H54 (cell line): ENCODE results near the gene CDKL4.
A peak's percentile ranks its signal among the peaks of the same experiment; 100 is the strongest.

Experiments used
- DNase-seq: peaks from one replicate; pipeline ENCODE4 v3.0.0; 2011; ENCODE audit warnings: low spot score, mixed read lengths; ENCODE audit not compliant: insufficient read length
- FAIRE-seq: peaks from 3 replicates; lab custom pipeline; 2011; peaks lifted over from hg19 to GRCh38; lab: Jason Lieb, UNC
- POLR2A ChIP-seq: IDR thresholded peaks from 2 replicates; pipeline ENCODE4 v1.6.1; 2011; ENCODE audit warnings: low read depth, mild to moderate bottlenecking, low read length

Gene CDKL4

GRCh38 chr2:39243469-39244123 lies at the start of gene CDKL4:
CDKL4 (minus strand) TSS chr2:39243970.
- no peak for FAIRE-seq
- no peak for DNase-seq
- no peak for TF ChIP-seq POLR2A

DNA sequence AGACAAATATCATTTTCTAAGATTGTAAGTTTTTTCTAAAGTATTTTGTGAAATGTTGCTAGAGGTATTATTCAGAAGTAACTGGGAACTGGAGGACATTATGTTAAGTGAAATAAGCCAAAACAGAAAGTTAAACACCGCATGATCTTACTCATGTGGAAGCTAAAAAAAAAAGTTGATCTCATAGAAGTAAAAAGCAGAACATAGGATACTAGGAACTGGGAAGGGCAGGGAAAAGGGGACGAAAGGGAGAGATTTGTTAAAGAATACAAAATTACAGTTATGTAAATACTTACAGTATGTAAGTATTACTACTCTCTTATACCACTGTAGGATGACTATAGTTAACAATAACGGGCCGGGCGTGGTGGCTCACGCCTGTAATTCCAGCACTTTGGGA lies 46.7 kb upstream of the CDKL4 start:
- TF ChIP-seq POLR2A = no peak
- DNase-seq (no peak), FAIRE-seq (peak; percentile 15)

GRCh38 chr2:39289609-39290008 lies 45.8 kb upstream of the CDKL4 start:
- FAIRE-seq = peak; percentile 11
- DNase-seq = no peak
- no peak for TF ChIP-seq POLR2A

GRCh38 chr2:39283561-39283960 lies 39.8 kb upstream of the CDKL4 start:
- FAIRE-seq = no peak

DNA sequence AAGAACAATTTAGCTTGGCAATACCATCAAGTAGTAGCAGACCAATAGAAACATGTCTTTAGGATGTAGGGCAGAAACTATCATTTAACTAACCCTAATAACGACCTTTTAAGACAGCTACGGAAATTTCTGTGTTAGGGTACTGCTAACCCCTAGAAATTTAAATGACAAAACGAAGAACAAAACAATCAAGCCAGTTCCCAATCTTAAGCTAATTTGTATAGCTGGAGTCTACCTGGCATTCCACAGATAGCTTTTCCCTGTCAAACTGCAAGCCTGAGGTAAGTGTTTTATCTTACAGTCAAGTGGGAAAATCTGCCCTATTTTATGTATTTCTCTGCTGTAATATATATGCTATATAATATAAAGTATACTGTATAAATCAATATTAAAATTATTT lies 37.6 kb upstream of the CDKL4 start:
- TF ChIP-seq POLR2A = no peak
- FAIRE-seq = no peak
- no peak for DNase-seq

More at GRCh38 chr2:39283561-39283960, 39.8 kb upstream of the CDKL4 start:
- DNase-seq = no peak
- TF ChIP-seq POLR2A = no peak

DNA sequence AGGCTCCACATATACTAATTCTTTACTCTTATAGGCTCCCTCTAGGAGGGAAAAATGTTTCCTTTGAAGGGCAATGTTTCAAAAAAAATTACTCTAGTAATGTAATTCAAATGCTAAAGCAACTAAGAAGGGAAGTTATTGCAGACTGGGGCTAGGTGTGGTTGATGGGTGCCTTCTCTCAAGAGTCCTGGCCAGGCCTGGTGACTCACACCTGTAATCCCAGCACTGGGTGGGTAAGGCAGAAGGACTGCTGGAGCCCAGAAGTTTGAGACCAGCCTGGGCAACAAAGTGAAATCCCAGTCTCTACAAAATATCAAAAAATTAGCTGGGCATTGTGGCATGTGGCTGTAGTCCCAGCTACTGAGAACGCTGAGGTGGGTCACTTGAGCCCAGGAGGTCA lies 31.2 kb upstream of the CDKL4 start:
- FAIRE-seq (peak; percentile 90), DNase-seq (no peak)
- TF ChIP-seq POLR2A = no peak

GRCh38 chr2:39269941-39270340 lies 26.2 kb upstream of the CDKL4 start:
- FAIRE-seq (no peak), DNase-seq (no peak)
- no peak for TF ChIP-seq POLR2A

- no peak for TF ChIP-seq POLR2A
- FAIRE-seq (no peak), DNase-seq (no peak)
These were observed 23.2 kb upstream of the CDKL4 start for GRCh38 chr2:39266916-39267434.

DNA sequence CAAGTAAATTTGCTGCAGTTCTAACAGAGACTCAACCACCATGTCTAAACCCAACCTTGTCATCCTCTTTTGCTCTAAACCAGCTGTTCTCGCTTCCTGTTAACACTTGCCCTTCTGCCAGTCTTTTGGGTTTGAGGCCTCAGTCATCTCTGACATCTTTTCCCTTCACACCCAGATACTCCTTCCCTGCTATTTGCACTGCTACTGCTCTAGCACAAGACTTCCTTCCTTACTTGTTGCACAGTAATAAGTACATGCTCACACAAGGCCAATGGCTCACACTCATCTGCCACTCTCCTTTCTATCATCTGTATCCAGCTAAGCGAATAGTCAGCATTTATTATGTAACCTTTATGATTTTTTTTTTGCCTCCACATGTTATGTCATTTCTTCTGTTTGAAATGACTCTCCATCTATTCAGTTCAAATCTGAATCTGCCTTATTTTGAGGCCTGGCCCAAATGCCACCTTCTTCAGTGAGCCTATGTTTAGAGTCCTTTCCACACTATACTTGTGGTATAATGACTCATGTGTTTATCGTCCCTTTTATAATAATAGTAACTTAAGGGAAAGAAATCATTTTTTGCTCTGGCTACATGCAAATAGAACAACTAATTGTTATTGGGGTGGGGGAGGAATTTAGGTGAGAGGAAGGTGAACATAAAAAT lies 22.5 kb upstream of the CDKL4 start:
- TF ChIP-seq POLR2A = no peak
- FAIRE-seq = peak; percentile 43
- DNase-seq = no peak

DNA sequence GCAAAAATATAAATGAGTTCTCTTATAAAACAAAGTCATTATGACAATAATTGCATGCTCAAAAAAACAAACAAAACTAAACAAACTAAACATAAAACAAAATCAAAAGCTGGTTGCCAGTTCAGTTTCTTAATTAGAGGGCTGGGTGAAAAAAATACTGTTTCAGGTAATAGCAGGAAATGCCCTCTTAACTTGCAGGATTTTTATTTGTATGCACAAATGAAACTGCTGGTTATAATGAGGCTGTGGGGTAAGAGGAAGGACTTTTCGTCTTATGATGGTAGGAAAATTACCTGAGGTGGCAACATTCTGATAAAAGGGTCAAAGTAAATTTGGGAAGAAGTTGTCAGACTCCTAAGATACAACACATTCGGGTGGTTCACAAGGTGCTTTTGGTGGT lies 21.5 kb upstream of the CDKL4 start:
- no peak for TF ChIP-seq POLR2A
- DNase-seq (no peak), FAIRE-seq (no peak)

GRCh38 chr2:39264733-39265132 lies 21.0 kb upstream of the CDKL4 start:
- no peak for TF ChIP-seq POLR2A
- FAIRE-seq (no peak), DNase-seq (no peak)

DNA sequence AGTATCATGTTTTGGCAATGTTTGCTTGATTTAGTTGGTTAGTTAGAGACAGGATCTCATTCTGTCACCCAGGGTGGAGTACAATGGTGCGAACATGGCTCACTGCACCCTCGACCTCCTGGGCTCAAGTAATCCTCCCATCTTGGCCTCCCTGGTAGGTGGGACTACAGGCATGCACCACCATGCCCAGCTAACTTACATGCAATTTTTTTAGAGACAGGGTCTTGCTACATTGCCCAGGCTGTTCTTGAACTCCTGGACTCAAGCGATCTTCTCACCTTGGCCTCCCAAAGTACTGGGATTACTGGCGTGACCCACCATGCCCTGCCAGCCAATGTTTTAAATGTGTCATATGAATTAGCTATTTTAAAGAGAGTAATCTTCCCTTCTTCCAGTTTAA lies 16.3 kb upstream of the CDKL4 start:
- no peak for DNase-seq
- TF ChIP-seq POLR2A = no peak
- FAIRE-seq = no peak

GRCh38 chr2:39256040-39256439 lies 12.3 kb upstream of the CDKL4 start:
- no peak for TF ChIP-seq POLR2A
- DNase-seq (no peak), FAIRE-seq (no peak)

- FAIRE-seq = no peak
- no peak for DNase-seq
- no peak for TF ChIP-seq POLR2A
These were observed 9.2 kb upstream of the CDKL4 start for GRCh38 chr2:39252888-39253518.

DNA sequence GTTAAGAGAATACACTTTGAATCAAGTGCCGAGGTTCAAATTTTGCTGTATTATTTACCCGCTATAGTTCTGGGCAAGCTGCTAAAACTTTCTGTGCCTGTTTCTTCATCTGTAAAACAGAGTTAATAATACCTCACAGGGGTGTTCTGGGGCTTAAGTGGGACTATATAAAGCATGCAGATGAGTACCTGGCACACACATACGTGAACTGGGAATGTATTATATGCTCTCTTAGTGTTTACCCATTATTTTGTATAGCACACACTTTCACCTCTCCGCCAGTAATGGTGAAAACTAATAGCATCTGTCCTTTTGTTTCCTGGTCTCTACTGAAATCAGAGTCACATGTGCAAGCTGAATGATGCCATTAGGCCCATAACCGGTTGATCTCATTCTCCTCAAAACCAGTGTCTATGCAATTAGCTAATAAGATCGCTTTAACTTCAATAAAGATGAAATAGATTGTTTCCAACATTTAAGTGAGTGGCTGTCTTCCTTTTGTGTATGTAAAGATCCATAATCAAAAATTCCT lies 3.8 kb upstream of the CDKL4 start:
- no peak for TF ChIP-seq POLR2A
- no peak for DNase-seq
- FAIRE-seq = no peak
